Skeletal muscle cell (primary cell): ENCODE results near the gene BTBD19.
"Not testable (repeated sequence)": the region's sequence is repeated elsewhere in the genome, so short reads cannot be mapped to it uniquely, and the experiment has no call there.

Experiments
- DNase-seq: peaks from one replicate; pipeline ENCODE4 v3.0.0-alpha.2; 2010; ENCODE audit warnings: low read depth
- H3K4me3 ChIP-seq: 2 replicates; pipeline ENCODE4 v1.5.1; 2011; ENCODE audit warnings: low read depth, mild to moderate bottlenecking, control low read depth, low read length, moderate library complexity

Gene BTBD19

GRCh38 chr1:44806025-44806703 is 2.2 kb upstream of the BTBD19 start:
- H3K4me3 ChIP-seq = no peak overlapping the region
- no peak for DNase-seq

GRCh38 chr1:44806704-44807363 is 1.5 kb upstream of the BTBD19 start, which contains the start of gene DYNLT4:
Gene DYNLT4, minus strand, starts transcription at chr1:44807351. Its CDS starts 683 bp downstream, at chr1:44806668.
- no peak for DNase-seq
- H3K4me3 ChIP-seq = peak within 1 kb of the TSS; percentile 49

GRCh38 chr1:44807364-44808062 is 810 bp upstream of the BTBD19 start:
- H3K4me3 ChIP-seq = peak overlapping the region; percentile 49
- peak; percentile 98 for DNase-seq

GRCh38 chr1:44808938-44809917 is 905 bp downstream of the BTBD19 start:
- peak overlapping the region; percentile 49 for H3K4me3 ChIP-seq
- DNase-seq = no peak

- no peak overlapping the region for H3K4me3 ChIP-seq
- no peak for DNase-seq
These were observed 1.9 kb downstream of the BTBD19 start for GRCh38 chr1:44810101-44810761.

GRCh38 chr1:44810762-44811105 is 2.4 kb downstream of the BTBD19 start:
- not testable (repeated sequence) for H3K4me3 ChIP-seq, DNase-seq

GRCh38 chr1:44811234-44811633 is 2.9 kb downstream of the BTBD19 start:
- DNase-seq = no peak
- no peak overlapping the region for H3K4me3 ChIP-seq

GRCh38 chr1:44812822-44813543 is 4.7 kb downstream of the BTBD19 start:
- peak overlapping the region; percentile 30 for H3K4me3 ChIP-seq
- no peak for DNase-seq

GRCh38 chr1:44815926-44816325 is 7.6 kb downstream of the BTBD19 start:
- DNase-seq, H3K4me3 ChIP-seq: not testable (repeated sequence)

- DNase-seq = no peak
- H3K4me3 ChIP-seq = no peak overlapping the region
These were observed 9.0 kb downstream of the BTBD19 start for GRCh38 chr1:44817307-44817706.

GRCh38 chr1:44817771-44818495 is 9.6 kb downstream of the BTBD19 start:
- no peak overlapping the region for H3K4me3 ChIP-seq
- DNase-seq = no peak

GRCh38 chr1:44819196-44819607 is 10.9 kb downstream of the BTBD19 start:
- no peak for DNase-seq
- H3K4me3 ChIP-seq = peak overlapping the region; percentile 14

- H3K4me3 ChIP-seq = peak overlapping the region; percentile 55
- peak; percentile 90 for DNase-seq
These were observed 11.4 kb downstream of the BTBD19 start for GRCh38 chr1:44819608-44820327.

- DNase-seq = no peak
- H3K4me3 ChIP-seq = peak overlapping the region; percentile 55
These were observed 12.3 kb downstream of the BTBD19 start for GRCh38 chr1:44820328-44821239.

- no peak overlapping the region for H3K4me3 ChIP-seq
- DNase-seq = no peak
These were observed 13.0 kb downstream of the BTBD19 start for GRCh38 chr1:44821240-44821715.

- no peak for DNase-seq
- no peak overlapping the region for H3K4me3 ChIP-seq
These were observed 13.9 kb downstream of the BTBD19 start for GRCh38 chr1:44822131-44822701.
